Fibroblast of skin of right biceps (primary cell): Measurements from ENCODE around the gene CELA2B.
"Not testable (repeated sequence)": the region's sequence is repeated elsewhere in the genome, so short reads cannot be mapped to it uniquely, and the experiment has no call there.

Experiments used
- DNase-seq: peaks from one replicate; pipeline ENCODE4 v3.0.0-alpha.2; 2013

Gene CELA2B

GRCh38 chr1:15501208-15502032 lies 25.5 kb downstream of the CELA2B start:
- peak; percentile 40 for DNase-seq

GRCh38 chr1:15504436-15504835 lies 28.5 kb downstream of the CELA2B start:
- no peak for DNase-seq

GRCh38 chr1:15506831-15507230 lies 30.9 kb downstream of the CELA2B start:
- DNase-seq = no peak

GRCh38 chr1:15507278-15507677 lies 31.4 kb downstream of the CELA2B start:
- DNase-seq = no peak

GRCh38 chr1:15508700-15509487 lies 33.0 kb downstream of the CELA2B start:
- DNase-seq = no peak

- no peak for DNase-seq
Observed at GRCh38 chr1:15509586-15509985, 33.7 kb downstream of the CELA2B start.

- no peak for DNase-seq
Observed at GRCh38 chr1:15510611-15511405, 34.9 kb downstream of the CELA2B start.

- no peak for DNase-seq
Observed at GRCh38 chr1:15513192-15513591, 37.3 kb downstream of the CELA2B start.

- no peak for DNase-seq
Observed at GRCh38 chr1:15513919-15514318, 38.0 kb downstream of the CELA2B start.

GRCh38 chr1:15514557-15514956 lies 38.7 kb downstream of the CELA2B start:
- DNase-seq = not testable (repeated sequence)

- DNase-seq = no peak
Observed at GRCh38 chr1:15515022-15515663, 39.2 kb downstream of the CELA2B start.

- no peak for DNase-seq
Observed at GRCh38 chr1:15519625-15520024, 43.7 kb downstream of the CELA2B start.

GRCh38 chr1:15521206-15521906 lies 45.5 kb downstream of the CELA2B start:
- not testable (repeated sequence) for DNase-seq

GRCh38 chr1:15522551-15522950 lies 46.6 kb downstream of the CELA2B start:
- no peak for DNase-seq

- peak; percentile 18 for DNase-seq
Observed at GRCh38 chr1:15523104-15524020, 47.5 kb downstream of the CELA2B start.

GRCh38 chr1:15524021-15524282 lies 48.0 kb downstream of the CELA2B start, which contains the start of gene CASP9:
Gene CASP9, minus strand, starts transcription at chr1:15524215. Its CDS starts 15 bp downstream, at chr1:15524200.
- DNase-seq = no peak

GRCh38 chr1:15524283-15525049 lies 48.6 kb downstream of the CELA2B start:
- DNase-seq = peak; percentile 98

- no peak for DNase-seq
Observed at GRCh38 chr1:15525050-15526020, 49.4 kb downstream of the CELA2B start.

- no peak for DNase-seq
Observed at GRCh38 chr1:15526021-15526489, 50.2 kb downstream of the CELA2B start.
